Liver (tissue), 9 donors: ENCODE data around the gene SNRNP27. TPM values are rescaled to one million over a fixed set of nuclear protein-coding genes. Genes with fewer than 3 reads are reported as not detected.
"Not testable (repeated sequence)": the region's sequence is repeated elsewhere in the genome, so short reads cannot be mapped to it uniquely, and the experiment has no call there.

Source experiments
- DNase-seq: peaks from one replicate; pipeline ENCODE4 v3.0.0-alpha.2; 2017; ENCODE audit warnings: low spot score
- H3K27ac ChIP-seq, 2 donors: one replicate each; pipeline ENCODE4 v1.7.0; 2013; ENCODE audit warnings: inconsistent platforms in 2 of 2, low read length in 2 of 2, control low read depth in 1 of 2, low read depth in 1 of 2, mild to moderate bottlenecking in 1 of 2
- H3K27me3 ChIP-seq, 4 donors: one replicate each; pipeline versions ENCODE4 v1.6.1 to v1.7.0; 2013; ENCODE audit warnings: low read length in 3 of 4, inconsistent platforms in 1 of 4, mild to moderate bottlenecking in 1 of 4, moderate library complexity in 1 of 4; ENCODE audit not compliant: control insufficient read depth in 4 of 4, insufficient read depth in 4 of 4
- H3K36me3 ChIP-seq, 4 donors: one replicate each; pipeline versions ENCODE4 v1.6.1 to v1.7.0; 2013; ENCODE audit warnings: low read length in 3 of 4, mild to moderate bottlenecking in 3 of 4, low read depth in 1 of 4, moderate library complexity in 1 of 4; ENCODE audit not compliant: control insufficient read depth in 4 of 4, insufficient read depth in 3 of 4
- H3K4me1 ChIP-seq, 4 donors: one replicate each; pipeline versions ENCODE4 v1.6.1 to v1.7.0; 2013; ENCODE audit warnings: low read length in 3 of 4, mild to moderate bottlenecking in 3 of 4, moderate library complexity in 1 of 4; ENCODE audit not compliant: control insufficient read depth in 4 of 4, insufficient read depth in 4 of 4
- H3K4me3 ChIP-seq, 3 donors: one replicate each; pipeline versions ENCODE4 v1.6.1 to v1.7.0; 2013; ENCODE audit warnings: low read length in 3 of 3, control low read depth in 1 of 3, low read depth in 1 of 3, mild to moderate bottlenecking in 1 of 3
- H3K9ac ChIP-seq, 2 donors: one replicate each; pipeline ENCODE4 v1.7.0; 2013; ENCODE audit warnings: low read length in 2 of 2, mild to moderate bottlenecking in 2 of 2, moderate library complexity in 2 of 2, control low read depth in 1 of 2, low read depth in 1 of 2
- H3K9me3 ChIP-seq, 4 donors: one replicate each; pipeline versions ENCODE4 v1.6.1 to v1.7.0; 2013; ENCODE audit warnings: low read length in 3 of 4; ENCODE audit not compliant: control insufficient read depth in 4 of 4
- EGR1 ChIP-seq, 2 donors: IDR thresholded peaks; 2 replicates each; pipeline ENCODE4 v1.6.1; 2016 to 2018; ENCODE audit warnings: antibody characterized with exemption in 2 of 2, low read depth in 2 of 2
- FOXA2 ChIP-seq: IDR thresholded peaks from 2 replicates; pipeline ENCODE4 v1.6.1; 2016; ENCODE audit warnings: antibody characterized with exemption
- HNF4A ChIP-seq, 2 donors: conservative IDR thresholded peaks; 2 replicates each; pipeline ENCODE4 v1.6.1; 2016; ENCODE audit warnings: antibody characterized with exemption in 2 of 2, mild to moderate bottlenecking in 2 of 2
- JUND ChIP-seq, 2 donors: IDR thresholded peaks; 2 replicates each; pipeline ENCODE4 v1.6.1; 2016; ENCODE audit warnings: antibody characterized with exemption in 2 of 2
- NR2F2 ChIP-seq: IDR thresholded peaks from 2 replicates; pipeline ENCODE4 v1.6.1; 2016; ENCODE audit warnings: antibody characterized with exemption
- RAD21 ChIP-seq, 2 donors: IDR thresholded peaks; 2 replicates each; pipeline ENCODE4 v1.6.1; 2016; ENCODE audit warnings: antibody characterized with exemption in 2 of 2, mild to moderate bottlenecking in 2 of 2
- WGBS: extraction: QIAGEN DNeasy Blood & Tissue Kit; methylation state at CpG from one replicate; pipeline ENCODE4 v1.1.7; 2013; 5-methylcytosine and 5-hydroxymethylcytosine counted together
- polyA plus RNA-seq, 2 donors: library from polyadenylated mRNA; stranded (reverse) in 1 of 2; unstranded in 1 of 2; fragments of 200-250 nt in 1 of 2; fragments of >200 nt in 1 of 2; fragmentation: Nextera tagmentation in 1 of 2; extraction: Ambion mirVana in 1 of 2; gene quantifications; one replicate each; pipeline versions ENCODE4 v1.2.1 to v1.2.3, GENCODE V29; 2013 to 2015
- total RNA-seq, 2 donors: library from RNA; depleted of rRNA; stranded (reverse); fragments of >200 nt; gene quantifications; one replicate each; pipeline ENCODE4 v1.2.3, GENCODE V29; 2014
- TF ChIP-seq, protein P1 (sequence below): IDR thresholded peaks from 2 replicates; pipeline ENCODE4 v1.6.1; 2016; ENCODE audit warnings: antibody characterized with exemption
- TF ChIP-seq, protein P2 (sequence below): IDR thresholded peaks from 2 replicates; pipeline ENCODE4 v1.6.1; 2016; ENCODE audit warnings: antibody characterized with exemption
- TF ChIP-seq, protein P3 (sequence below): IDR thresholded peaks from 2 replicates; pipeline ENCODE4 v1.6.1; 2016; ENCODE audit warnings: antibody characterized with exemption
- TF ChIP-seq, protein P4 (sequence below): IDR thresholded peaks from 2 replicates; pipeline ENCODE4 v1.6.1; 2016; ENCODE audit warnings: antibody characterized with exemption, mild to moderate bottlenecking
- donor health status: healthy.
- donor health status: healthy.
- donor health status: healthy.
- donor health status: healthy.
- donor health status: healthy.

Gene SNRNP27
- total and polyA plus RNA-seq, 4 donors: 16.8 to 28.7 (median 20.0) TPM

DNA sequence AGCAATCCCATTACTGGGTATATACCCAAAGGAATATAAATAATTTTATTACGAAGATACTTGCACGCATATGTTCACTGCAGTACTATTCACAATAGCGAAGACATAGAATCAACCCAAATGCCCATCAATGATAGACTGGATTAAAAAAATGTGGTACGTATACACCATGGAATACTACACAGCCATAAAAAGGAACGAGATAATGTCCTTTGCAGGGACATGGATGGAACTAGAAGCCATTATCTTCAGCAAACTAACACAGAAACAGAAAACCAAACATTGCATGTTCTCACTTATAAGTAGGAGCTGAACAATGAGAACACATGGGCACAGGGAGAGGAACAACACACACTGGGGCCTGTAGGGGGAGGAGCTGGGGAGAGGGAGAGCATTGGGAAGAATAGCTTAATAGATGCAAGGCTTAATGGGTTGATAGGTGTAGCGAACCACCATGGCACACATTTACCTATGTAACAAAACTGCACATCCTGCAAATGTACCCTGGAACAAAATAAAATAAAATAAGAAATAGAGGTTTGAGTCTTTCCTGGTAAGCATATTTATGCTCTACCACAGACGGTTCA is 825 bp upstream of the SNRNP27 start:
- not testable (repeated sequence) for H3K4me3 ChIP-seq
- WGBS: 94% methylated on average over 7 of the region's 7 CpGs

DNA sequence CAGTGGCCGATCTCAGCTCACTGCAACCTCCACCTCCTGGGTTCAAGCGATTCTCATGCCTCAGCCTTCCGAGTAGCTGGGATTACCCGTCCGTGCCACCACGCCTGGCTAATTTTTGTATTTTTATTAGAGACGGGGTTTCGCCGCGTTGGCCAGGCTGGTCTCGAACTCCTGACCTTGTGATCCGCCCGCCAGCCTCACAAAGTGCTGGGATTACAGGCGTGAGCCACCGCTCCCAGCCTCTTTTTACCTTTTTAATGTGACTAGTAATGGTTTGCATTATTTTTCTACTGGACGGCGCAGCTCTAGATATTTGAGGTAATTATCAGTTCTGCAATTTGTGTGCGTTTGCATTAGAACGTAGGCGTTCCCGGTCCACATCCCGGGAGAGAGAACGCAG is 981 bp downstream of the SNRNP27 start:
- Histone ChIP-seq H3K9ac (peak overlapping the region; percentile 7 to 98), H3K4me3 (peak overlapping the region; percentile 91 to 94 (median 93)), H3K27ac (peak overlapping the region; percentile 75 to 90), H3K36me3 (peaks cover 3 to 31% (median 25%) of the 10 kb centered on the region in 4 donors)
- not testable (repeated sequence) for H3K9me3 ChIP-seq, H3K27me3 ChIP-seq, DNase-seq, H3K4me1 ChIP-seq
- whole genome bisulfite sequencing: 28% methylated on average over 23 of the region's 23 CpGs

More for the DNA sequence above, 825 bp upstream of the SNRNP27 start:
- H3K4me1 ChIP-seq, H3K9me3 ChIP-seq, H3K9ac ChIP-seq, H3K27me3 ChIP-seq, H3K27ac ChIP-seq, DNase-seq: not testable (repeated sequence)
- peaks cover 0 to 18% (median 17%) of the 10 kb centered on the region in 4 donors for H3K36me3 ChIP-seq

DNA sequence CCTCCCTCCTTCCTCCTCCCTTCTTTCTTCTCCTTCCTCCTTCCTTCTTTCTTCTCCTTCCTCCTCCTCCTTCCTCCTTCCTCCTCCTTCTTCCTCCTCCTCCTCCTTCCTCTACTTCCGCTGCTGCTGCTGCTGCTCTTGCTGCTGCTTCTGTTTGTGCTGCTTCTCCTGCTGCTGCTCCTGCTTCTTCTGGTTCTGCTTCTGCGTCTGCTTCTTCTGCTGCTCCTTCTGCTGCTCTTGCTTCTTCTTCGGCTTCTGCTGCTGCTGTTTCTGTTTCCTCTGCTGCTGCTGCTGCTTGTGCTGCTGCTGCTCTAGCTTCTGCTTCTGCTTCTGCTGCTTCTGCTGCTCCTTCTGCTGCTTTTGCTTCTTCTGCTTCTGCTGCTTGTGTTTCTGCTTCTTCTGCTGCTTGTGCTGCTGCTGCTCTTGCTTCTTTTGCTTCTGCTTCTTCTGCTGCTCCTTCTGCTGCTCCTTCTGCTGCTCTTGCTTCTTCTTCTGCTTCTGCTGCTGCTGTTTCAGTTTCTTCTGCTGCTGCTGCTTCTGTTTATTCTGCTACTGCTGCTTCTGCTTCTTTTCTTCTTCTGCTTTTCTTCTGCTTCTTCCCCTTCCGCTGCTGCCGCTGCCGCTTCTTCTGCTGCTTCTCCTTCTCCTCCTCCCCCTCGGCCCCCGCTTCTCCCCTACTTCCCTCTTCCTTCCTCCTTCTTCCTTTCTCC is 8.6 kb downstream of the SNRNP27 start:
- no peak overlapping the region for H3K9ac ChIP-seq
- no peaks in the 10 kb centered on the region for H3K27me3 ChIP-seq
- H3K9me3 ChIP-seq: no peaks in the 10 kb centered on the region
- DNase-seq: no peak
- no peak for TF ChIP-seq EGR1 (IDR thresholded peaks at IDR 0.05; ENCODE audit: low read depth in 2 of 2)
- TF ChIP-seq, protein P1, sequence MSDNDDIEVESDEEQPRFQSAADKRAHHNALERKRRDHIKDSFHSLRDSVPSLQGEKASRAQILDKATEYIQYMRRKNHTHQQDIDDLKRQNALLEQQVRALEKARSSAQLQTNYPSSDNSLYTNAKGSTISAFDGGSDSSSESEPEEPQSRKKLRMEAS: peak; percentile 10
- WGBS: 71% methylated on average over 8 of the region's 8 CpGs
- peaks cover 3 to 49% (median 31%) of the 10 kb centered on the region in 4 donors for H3K36me3 ChIP-seq
- no peak overlapping the region for H3K27ac ChIP-seq
- H3K4me1 ChIP-seq: peaks cover 0 to 7% (median 1%) of the 10 kb centered on the region in 4 donors
- H3K4me3 ChIP-seq: no peak overlapping the region

DNA sequence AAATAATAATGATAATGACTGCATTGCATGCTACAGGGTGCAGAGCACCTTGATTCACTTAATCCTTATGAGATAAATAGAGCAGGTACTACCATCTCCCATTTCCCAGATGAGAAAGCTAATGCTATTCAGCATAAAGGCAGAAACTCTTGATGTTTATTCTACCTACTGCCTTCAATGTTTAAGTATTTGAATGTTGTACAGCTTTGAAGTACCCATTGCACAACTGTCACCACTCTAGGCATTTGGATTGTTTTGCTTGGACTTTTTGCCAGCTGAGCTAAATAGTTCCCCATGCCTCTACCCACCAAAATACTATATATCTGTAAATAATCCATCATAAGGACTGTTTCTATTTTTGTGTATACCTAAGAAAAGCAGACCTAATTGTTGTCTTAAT is 13.5 kb downstream of the SNRNP27 start:
- Histone ChIP-seq H3K9ac (no peak overlapping the region), H3K27me3 (no peaks in the 10 kb centered on the region), H3K36me3 (peaks cover 0 to 33% (median 22%) of the 10 kb centered on the region in 4 donors), H3K9me3 (no peaks in the 10 kb centered on the region), H3K4me3 (no peak overlapping the region), H3K27ac (no peak overlapping the region), H3K4me1 (peaks cover 0 to 4% (median 1%) of the 10 kb centered on the region in 4 donors)
- TF ChIP-seq, protein P2, sequence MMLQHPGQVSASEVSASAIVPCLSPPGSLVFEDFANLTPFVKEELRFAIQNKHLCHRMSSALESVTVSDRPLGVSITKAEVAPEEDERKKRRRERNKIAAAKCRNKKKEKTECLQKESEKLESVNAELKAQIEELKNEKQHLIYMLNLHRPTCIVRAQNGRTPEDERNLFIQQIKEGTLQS: no peak
- no peak for TF ChIP-seq RAD21 (IDR thresholded peaks at IDR 0.05)
- TF ChIP-seq FOXA2: no peak
- TF ChIP-seq, protein P3, sequence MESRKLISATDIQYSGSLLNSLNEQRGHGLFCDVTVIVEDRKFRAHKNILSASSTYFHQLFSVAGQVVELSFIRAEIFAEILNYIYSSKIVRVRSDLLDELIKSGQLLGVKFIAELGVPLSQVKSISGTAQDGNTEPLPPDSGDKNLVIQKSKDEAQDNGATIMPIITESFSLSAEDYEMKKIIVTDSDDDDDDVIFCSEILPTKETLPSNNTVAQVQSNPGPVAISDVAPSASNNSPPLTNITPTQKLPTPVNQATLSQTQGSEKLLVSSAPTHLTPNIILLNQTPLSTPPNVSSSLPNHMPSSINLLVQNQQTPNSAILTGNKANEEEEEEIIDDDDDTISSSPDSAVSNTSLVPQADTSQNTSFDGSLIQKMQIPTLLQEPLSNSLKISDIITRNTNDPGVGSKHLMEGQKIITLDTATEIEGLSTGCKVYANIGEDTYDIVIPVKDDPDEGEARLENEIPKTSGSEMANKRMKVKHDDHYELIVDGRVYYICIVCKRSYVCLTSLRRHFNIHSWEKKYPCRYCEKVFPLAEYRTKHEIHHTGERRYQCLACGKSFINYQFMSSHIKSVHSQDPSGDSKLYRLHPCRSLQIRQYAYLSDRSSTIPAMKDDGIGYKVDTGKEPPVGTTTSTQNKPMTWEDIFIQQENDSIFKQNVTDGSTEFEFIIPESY: no peak
- no peak for TF ChIP-seq JUND (IDR thresholded peaks at IDR 0.05)
- TF ChIP-seq, protein P1: no peak
- TF ChIP-seq, protein P4, sequence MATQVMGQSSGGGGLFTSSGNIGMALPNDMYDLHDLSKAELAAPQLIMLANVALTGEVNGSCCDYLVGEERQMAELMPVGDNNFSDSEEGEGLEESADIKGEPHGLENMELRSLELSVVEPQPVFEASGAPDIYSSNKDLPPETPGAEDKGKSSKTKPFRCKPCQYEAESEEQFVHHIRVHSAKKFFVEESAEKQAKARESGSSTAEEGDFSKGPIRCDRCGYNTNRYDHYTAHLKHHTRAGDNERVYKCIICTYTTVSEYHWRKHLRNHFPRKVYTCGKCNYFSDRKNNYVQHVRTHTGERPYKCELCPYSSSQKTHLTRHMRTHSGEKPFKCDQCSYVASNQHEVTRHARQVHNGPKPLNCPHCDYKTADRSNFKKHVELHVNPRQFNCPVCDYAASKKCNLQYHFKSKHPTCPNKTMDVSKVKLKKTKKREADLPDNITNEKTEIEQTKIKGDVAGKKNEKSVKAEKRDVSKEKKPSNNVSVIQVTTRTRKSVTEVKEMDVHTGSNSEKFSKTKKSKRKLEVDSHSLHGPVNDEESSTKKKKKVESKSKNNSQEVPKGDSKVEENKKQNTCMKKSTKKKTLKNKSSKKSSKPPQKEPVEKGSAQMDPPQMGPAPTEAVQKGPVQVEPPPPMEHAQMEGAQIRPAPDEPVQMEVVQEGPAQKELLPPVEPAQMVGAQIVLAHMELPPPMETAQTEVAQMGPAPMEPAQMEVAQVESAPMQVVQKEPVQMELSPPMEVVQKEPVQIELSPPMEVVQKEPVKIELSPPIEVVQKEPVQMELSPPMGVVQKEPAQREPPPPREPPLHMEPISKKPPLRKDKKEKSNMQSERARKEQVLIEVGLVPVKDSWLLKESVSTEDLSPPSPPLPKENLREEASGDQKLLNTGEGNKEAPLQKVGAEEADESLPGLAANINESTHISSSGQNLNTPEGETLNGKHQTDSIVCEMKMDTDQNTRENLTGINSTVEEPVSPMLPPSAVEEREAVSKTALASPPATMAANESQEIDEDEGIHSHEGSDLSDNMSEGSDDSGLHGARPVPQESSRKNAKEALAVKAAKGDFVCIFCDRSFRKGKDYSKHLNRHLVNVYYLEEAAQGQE: no peak
- TF ChIP-seq HNF4A (conservative IDR thresholded peaks at IDR 0.05): no peak
- no peak for TF ChIP-seq NR2F2
- DNase-seq: no peak
